ENCODE measurements around the gene CAMTA1. TPM values are rescaled to one million over a fixed set of nuclear protein-coding genes. Genes with fewer than 3 reads are reported as not detected.
A peak's percentile ranks its signal among the peaks of the same experiment; 100 is the strongest.

CAMTA1 gene
- total RNA-seq, 1 donor from 2014 or later, result 268 TPM

- no peak for DNase-seq (ENCODE audit: low spot score)
- Histone ChIP-seq H3K9ac (no peak overlapping the region), H3K27me3 (no peaks in the 10 kb centered on the region), H3K4me2 (no peak overlapping the region), H2AFZ (replicated peaks) (no peak overlapping the region), H3K79me2 (ENCODE audit: low read depth) (no peaks in the 10 kb centered on the region), H3F3A (ENCODE audit: low read depth) (peaks cover 5% of the 10 kb centered on the region), H3K9me3 (ENCODE audit: low read depth) (no peaks in the 10 kb centered on the region), H3K36me3 (no peaks in the 10 kb centered on the region), H3K27ac (no peak overlapping the region), H4K20me1 (ENCODE audit: low read depth) (peaks cover 12% of the 10 kb centered on the region), H3K4me1 (peaks cover 6% of the 10 kb centered on the region), H3K4me3 (no peak overlapping the region)
- TF ChIP-seq EZH2phosphoT487 (IDR thresholded peaks at IDR 0.05) (no peak), EZH2 (IDR thresholded peaks at IDR 0.05) (no peak)
- TF ChIP-seq, protein P1, sequence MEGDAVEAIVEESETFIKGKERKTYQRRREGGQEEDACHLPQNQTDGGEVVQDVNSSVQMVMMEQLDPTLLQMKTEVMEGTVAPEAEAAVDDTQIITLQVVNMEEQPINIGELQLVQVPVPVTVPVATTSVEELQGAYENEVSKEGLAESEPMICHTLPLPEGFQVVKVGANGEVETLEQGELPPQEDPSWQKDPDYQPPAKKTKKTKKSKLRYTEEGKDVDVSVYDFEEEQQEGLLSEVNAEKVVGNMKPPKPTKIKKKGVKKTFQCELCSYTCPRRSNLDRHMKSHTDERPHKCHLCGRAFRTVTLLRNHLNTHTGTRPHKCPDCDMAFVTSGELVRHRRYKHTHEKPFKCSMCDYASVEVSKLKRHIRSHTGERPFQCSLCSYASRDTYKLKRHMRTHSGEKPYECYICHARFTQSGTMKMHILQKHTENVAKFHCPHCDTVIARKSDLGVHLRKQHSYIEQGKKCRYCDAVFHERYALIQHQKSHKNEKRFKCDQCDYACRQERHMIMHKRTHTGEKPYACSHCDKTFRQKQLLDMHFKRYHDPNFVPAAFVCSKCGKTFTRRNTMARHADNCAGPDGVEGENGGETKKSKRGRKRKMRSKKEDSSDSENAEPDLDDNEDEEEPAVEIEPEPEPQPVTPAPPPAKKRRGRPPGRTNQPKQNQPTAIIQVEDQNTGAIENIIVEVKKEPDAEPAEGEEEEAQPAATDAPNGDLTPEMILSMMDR (IDR thresholded peaks at IDR 0.05), result no peak
- no peak overlapping the region for H3K4me3 Mint-ChIP-seq
- H3K36me3 Mint-ChIP-seq, result peaks cover 3% of the 10 kb centered on the region
- peak overlapping the region; percentile 78 for H3K27ac Mint-ChIP-seq
- H3K4me1 Mint-ChIP-seq, result peaks cover 41% of the 10 kb centered on the region
- H3K27me3 Mint-ChIP-seq (ENCODE audit: insufficient read depth, low read depth), result peaks cover 12% of the 10 kb centered on the region
- peaks cover 13% of the 10 kb centered on the region for H3K9me3 Mint-ChIP-seq
Observed at GRCh38 chr1:6915999-6916565, 130.8 kb downstream of the CAMTA1 start.

- Histone ChIP-seq H4K20me1 (ENCODE audit: low read depth) (peaks cover 6% of the 10 kb centered on the region), H3K4me3 (no peak overlapping the region), H3K9me3 (ENCODE audit: low read depth) (no peaks in the 10 kb centered on the region), H3F3A (ENCODE audit: low read depth) (peaks cover 3% of the 10 kb centered on the region), H3K27me3 (no peaks in the 10 kb centered on the region), H2AFZ (replicated peaks) (no peak overlapping the region), H3K9ac (no peak overlapping the region), H3K79me2 (ENCODE audit: low read depth) (no peaks in the 10 kb centered on the region), H3K4me1 (no peaks in the 10 kb centered on the region), H3K36me3 (no peaks in the 10 kb centered on the region), H3K4me2 (no peak overlapping the region), H3K27ac (no peak overlapping the region)
- no peak for DNase-seq (ENCODE audit: low spot score)
- H3K4me3 Mint-ChIP-seq, result no peak overlapping the region
- H3K36me3 Mint-ChIP-seq, result peaks cover 7% of the 10 kb centered on the region
- H3K9me3 Mint-ChIP-seq, result peaks cover 20% of the 10 kb centered on the region
- peaks cover 12% of the 10 kb centered on the region for H3K27me3 Mint-ChIP-seq (ENCODE audit: insufficient read depth, low read depth)
- TF ChIP-seq, protein P1 (IDR thresholded peaks at IDR 0.05), result no peak
- no peak for TF ChIP-seq EZH2 (IDR thresholded peaks at IDR 0.05)
- no peak for TF ChIP-seq EZH2phosphoT487 (IDR thresholded peaks at IDR 0.05)
- peaks cover 33% of the 10 kb centered on the region for H3K4me1 Mint-ChIP-seq
- no peak overlapping the region for H3K27ac Mint-ChIP-seq
Observed at GRCh38 chr1:6917067-6917466, 131.8 kb downstream of the CAMTA1 start.

DNA sequence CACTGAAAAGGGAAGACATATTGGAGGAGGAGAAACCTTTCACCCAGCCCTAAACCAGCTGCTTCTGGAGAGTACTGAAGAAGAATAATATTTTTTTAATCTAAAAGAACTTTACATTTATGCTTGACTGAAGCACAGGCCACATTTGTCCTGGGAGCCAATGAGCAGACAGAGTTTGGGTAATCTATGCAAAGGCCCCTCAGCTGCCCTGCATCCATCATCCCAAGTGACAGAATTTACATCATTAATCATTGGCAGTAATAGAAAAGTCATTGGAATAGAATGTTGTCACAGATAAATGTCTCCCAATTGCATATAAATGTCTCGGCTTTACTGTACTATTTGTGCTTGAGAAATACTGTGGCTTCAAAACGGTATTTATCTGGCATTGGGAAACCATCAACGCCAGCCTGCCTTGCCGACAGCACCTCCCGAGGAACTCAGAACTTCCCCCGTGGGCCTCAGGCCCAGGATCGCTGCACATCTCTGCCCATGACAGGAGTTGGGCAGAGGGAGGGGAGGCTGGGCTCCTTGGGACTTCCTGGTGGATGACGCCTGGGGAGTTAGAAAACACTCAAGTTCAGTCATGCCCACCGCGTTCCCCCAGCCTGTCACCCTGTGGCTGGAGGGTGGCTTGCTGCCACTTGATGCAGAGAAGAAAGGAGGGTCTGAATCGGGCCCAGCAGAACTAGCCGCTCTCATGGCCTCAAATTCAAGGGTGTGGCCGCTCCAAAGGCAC, 133.1 kb downstream of the CAMTA1 start:
- Histone ChIP-seq H3K4me3 (no peak overlapping the region), H2AFZ (replicated peaks) (no peak overlapping the region), H3K4me1 (peaks cover 5% of the 10 kb centered on the region), H4K20me1 (ENCODE audit: low read depth) (no peaks in the 10 kb centered on the region), H3K4me2 (no peak overlapping the region), H3K27ac (no peak overlapping the region), H3K36me3 (no peaks in the 10 kb centered on the region), H3K27me3 (no peaks in the 10 kb centered on the region), H3K9ac (no peak overlapping the region), H3K9me3 (ENCODE audit: low read depth) (no peaks in the 10 kb centered on the region), H3F3A (ENCODE audit: low read depth) (peaks cover 4% of the 10 kb centered on the region), H3K79me2 (ENCODE audit: low read depth) (no peaks in the 10 kb centered on the region)
- TF ChIP-seq EZH2 (IDR thresholded peaks at IDR 0.05) (no peak), EZH2phosphoT487 (IDR thresholded peaks at IDR 0.05) (no peak)
- TF ChIP-seq, protein P1 (IDR thresholded peaks at IDR 0.05), result no peak
- Mint-ChIP-seq H3K36me3 (peaks cover 7% of the 10 kb centered on the region), H3K4me3 (no peak overlapping the region), H3K27me3 (ENCODE audit: insufficient read depth, low read depth) (peaks cover 16% of the 10 kb centered on the region), H3K4me1 (peaks cover 32% of the 10 kb centered on the region), H3K27ac (no peak overlapping the region), H3K9me3 (peaks cover 23% of the 10 kb centered on the region)
- no peak for DNase-seq (ENCODE audit: low spot score)

Measured in neural progenitor cell (in vitro differentiated cells).